ENCODE data around the gene PYGB. TPM values are rescaled to one million over a fixed set of nuclear protein-coding genes. Genes with fewer than 3 reads are reported as not detected.
A peak's percentile ranks its signal among the peaks of the same experiment; 100 is the strongest.

The PYGB gene
- total RNA-seq, 1 donor from 2014 or later, result 61.1 TPM

DNA sequence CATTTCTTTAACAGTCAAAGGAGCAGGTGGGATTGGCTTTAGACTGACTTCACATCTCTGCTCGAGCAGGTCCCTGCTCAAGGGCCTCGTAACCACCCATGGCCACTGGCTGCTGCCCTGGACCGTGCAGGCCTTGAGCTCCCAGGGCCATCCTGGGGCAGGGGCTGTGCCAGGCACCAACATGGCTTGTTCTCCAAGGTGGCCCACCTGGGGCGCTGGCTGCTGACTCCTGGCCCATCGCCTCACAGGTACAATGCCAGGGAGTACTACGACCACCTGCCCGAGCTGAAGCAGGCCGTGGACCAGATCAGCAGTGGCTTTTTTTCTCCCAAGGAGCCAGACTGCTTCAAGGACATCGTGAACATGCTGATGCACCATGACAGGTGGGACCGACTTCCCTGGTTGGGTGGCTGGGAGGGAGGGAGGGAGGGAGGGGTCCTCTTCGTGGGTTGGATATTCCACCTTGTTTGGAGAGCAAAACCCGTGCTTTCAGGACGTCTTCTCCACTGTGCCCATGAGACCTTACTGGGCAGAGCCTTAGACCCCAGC, 46.1 kb downstream of the PYGB start:
- H3K36me3 ChIP-seq, result peaks cover 64% of the 10 kb centered on the region
- intact Hi-C loops (cut with DNase I), result no loop called here
- no peak for ATAC-seq
- H3K27me3 ChIP-seq, result no peaks in the 10 kb centered on the region
- DNase-seq, result no peak
- TF ChIP-seq, protein P1, sequence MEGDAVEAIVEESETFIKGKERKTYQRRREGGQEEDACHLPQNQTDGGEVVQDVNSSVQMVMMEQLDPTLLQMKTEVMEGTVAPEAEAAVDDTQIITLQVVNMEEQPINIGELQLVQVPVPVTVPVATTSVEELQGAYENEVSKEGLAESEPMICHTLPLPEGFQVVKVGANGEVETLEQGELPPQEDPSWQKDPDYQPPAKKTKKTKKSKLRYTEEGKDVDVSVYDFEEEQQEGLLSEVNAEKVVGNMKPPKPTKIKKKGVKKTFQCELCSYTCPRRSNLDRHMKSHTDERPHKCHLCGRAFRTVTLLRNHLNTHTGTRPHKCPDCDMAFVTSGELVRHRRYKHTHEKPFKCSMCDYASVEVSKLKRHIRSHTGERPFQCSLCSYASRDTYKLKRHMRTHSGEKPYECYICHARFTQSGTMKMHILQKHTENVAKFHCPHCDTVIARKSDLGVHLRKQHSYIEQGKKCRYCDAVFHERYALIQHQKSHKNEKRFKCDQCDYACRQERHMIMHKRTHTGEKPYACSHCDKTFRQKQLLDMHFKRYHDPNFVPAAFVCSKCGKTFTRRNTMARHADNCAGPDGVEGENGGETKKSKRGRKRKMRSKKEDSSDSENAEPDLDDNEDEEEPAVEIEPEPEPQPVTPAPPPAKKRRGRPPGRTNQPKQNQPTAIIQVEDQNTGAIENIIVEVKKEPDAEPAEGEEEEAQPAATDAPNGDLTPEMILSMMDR (IDR thresholded peaks at IDR 0.05), result no peak
- H3K9me3 ChIP-seq, result no peaks in the 10 kb centered on the region
- H3K4me3 ChIP-seq, result no peak overlapping the region
- peaks cover 8% of the 10 kb centered on the region for H3K4me1 ChIP-seq
- no peak overlapping the region for H3K27ac ChIP-seq

DNA sequence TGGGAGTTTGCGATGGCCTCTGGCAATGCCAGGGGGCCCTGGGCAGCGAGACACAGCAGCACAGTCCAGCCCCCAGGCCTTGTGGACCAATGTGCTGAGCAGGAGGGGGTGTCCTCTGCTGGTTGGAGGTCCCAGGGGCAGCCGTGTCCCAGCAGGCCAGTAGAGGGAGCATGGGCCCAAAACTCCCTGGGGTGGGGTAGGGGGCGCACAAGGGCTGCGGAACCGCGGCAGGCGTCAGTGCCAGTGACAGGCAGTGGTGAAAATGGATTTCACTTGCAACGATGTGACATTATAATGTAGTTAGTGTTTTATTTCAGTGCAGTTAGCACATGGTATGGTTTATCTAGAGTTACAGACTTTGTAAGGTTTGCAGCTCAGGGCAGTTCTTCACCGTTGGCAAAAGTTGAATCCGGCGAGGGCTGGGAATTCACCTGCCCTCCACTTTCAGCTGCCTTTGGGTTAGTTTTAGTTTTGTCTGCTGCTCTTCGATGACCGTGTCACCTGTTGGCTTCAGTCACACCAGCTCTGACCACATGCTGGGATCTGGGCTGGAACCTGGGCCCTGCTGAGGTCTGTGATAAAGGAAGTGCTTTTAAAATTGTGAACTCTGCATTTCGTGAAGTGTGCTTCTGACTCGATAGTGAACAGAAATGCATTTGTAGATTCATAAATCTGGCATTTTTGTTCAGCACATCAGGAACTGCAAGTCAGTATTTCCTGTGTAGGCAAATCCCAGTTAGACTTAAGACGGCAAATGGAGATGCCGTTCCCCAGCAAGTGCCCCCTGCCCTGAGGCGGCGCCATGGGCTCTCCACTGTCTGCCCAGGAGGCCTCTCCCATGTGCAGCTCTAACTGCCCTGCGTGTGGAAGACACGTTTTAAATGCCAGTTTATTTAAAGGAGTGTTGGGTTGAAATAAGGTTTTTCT, 46.8 kb downstream of the PYGB start:
- Histone ChIP-seq H3K36me3 (peaks cover 57% of the 10 kb centered on the region), H3K4me3 (no peak overlapping the region), H3K9me3 (no peaks in the 10 kb centered on the region), H3K27ac (peak overlapping the region; percentile 40), H3K4me1 (peaks cover 8% of the 10 kb centered on the region), H3K27me3 (no peaks in the 10 kb centered on the region)
- intact Hi-C loops (cut with DNase I), result no loop called here
- TF ChIP-seq, protein P1 (IDR thresholded peaks at IDR 0.05), result peak; percentile 67
- ATAC-seq, result peak; percentile 62
- no peak for DNase-seq

DNA sequence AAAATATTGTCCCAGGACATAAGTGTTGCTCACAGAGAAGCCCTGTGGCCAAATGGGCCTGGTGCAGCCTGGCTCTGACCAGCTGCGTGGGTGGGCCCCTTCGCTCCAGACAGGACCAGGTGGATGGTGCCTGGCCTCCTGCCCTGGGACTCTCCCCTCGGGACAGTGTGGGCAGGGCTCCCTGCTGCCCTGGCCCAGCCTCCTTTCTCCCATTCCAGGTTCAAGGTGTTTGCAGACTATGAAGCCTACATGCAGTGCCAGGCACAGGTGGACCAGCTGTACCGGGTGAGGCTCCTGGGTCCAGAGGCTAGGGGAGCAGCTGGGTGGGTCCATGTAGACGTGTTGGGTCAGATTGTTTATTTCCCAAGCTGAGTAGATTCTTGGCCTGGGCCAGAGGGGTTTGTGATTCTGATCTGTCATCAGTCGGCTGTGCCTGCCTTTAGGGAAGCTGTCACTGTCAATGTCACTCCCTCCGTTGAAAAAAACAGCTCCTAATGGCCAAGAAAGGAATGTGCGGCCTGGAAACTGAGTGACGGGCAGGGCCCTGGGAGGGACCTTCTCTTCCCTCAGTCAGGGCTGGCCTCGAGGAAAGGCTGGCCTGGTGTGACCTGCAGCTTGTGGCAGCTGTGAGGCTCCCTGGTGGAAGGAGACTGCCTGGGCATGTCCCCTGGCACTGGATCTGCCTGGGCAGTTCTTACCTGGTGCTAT, 47.7 kb downstream of the PYGB start:
- intact Hi-C loops (cut with DNase I), result no loop called here
- peak overlapping the region; percentile 40 for H3K27ac ChIP-seq
- H3K9me3 ChIP-seq, result no peaks in the 10 kb centered on the region
- peaks cover 48% of the 10 kb centered on the region for H3K36me3 ChIP-seq
- no peak overlapping the region for H3K4me3 ChIP-seq
- no peaks in the 10 kb centered on the region for H3K27me3 ChIP-seq
- H3K4me1 ChIP-seq, result peaks cover 8% of the 10 kb centered on the region
- DNase-seq (no peak), ATAC-seq (peak; percentile 33)
- TF ChIP-seq, protein P1 (IDR thresholded peaks at IDR 0.05), result no peak

DNA sequence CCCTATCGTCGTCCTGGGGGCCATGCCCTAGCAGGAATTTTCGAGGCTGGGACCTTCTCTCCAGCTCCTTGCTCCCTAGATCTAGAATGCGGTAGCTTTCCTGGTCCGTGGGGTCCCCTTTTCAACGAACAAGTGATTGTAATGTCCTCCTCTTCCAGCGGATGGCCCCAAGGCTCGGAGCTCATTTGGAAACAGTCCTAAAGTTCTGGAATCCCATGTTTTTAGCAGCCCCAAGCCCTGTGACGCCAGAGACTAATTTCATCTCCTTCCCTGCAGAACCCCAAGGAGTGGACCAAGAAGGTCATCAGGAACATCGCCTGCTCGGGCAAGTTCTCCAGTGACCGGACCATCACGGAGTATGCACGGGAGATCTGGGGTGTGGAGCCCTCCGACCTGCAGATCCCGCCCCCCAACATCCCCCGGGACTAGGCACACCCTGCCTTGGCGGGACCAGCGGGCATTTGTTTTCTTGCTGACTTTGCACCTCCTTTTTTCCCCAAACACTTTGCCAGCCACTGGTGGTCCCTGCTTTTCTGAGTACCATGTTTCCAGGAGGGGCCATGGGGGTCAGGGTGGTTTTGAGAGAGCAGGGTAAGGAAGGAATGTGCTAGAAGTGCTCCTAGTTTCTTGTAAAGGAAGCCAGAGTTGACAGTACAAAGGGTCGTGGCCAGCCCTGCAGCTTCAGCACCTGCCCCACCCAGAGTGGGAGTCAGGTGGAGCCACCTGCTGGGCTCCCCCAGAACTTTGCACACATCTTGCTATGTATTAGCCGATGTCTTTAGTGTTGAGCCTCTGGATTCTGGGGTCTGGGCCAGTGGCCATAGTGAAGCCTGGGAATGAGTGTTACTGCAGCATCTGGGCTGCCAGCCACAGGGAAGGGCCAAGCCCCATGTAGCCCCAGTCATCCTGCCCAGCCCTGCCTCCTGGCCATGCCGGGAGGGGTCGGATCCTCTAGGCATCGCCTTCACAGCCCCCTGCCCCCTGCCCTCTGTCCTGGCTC, 48.5 kb downstream of the PYGB start:
- Histone ChIP-seq H3K4me1 (peaks cover 8% of the 10 kb centered on the region), H3K36me3 (peaks cover 42% of the 10 kb centered on the region), H3K4me3 (no peak overlapping the region), H3K27me3 (no peaks in the 10 kb centered on the region), H3K9me3 (no peaks in the 10 kb centered on the region), H3K27ac (peak overlapping the region; percentile 40)
- DNase-seq (no peak), ATAC-seq (peak; percentile 18)
- intact Hi-C loops (cut with DNase I), result no loop called here
- TF ChIP-seq, protein P1 (IDR thresholded peaks at IDR 0.05), result peak; percentile 29
